Gastrocnemius medialis (tissue), 4 donors: ENCODE data around the gene LSAMP. TPM values are rescaled to one million over a fixed set of nuclear protein-coding genes. Genes with fewer than 3 reads are reported as not detected.

ENCODE experiments used
- ATAC-seq, 2 donors: fragments of 150-250 bp; one replicate each; pipeline ENCODE4 v1.9.1; 2016
- DNase-seq, 2 donors: peaks; one replicate each; pipeline ENCODE4 v3.0.0-alpha.2; 2019
- H3K27ac ChIP-seq, 4 donors: fragments of 200-600 bp; sonication (generic); 1 replicate in 1 of 4; 2 replicates in 3 of 4; pipeline ENCODE4 v1.5.1; 2016 to 2018; ENCODE audit warnings: mild to moderate bottlenecking in 2 of 4, moderate library complexity in 1 of 4
- H3K27me3 ChIP-seq, 3 donors: fragments of 200-600 bp; sonication (generic) in 2 of 3; 1 replicate in 1 of 3; 2 replicates in 2 of 3; pipeline versions ENCODE4 v1.5.1 to v1.6.0; 2016 to 2019; ENCODE audit warnings: mild to moderate bottlenecking in 1 of 3, moderate library complexity in 1 of 3
- H3K36me3 ChIP-seq, 2 donors: fragments of 200-600 bp; sonication (generic) in 1 of 2; one replicate each; pipeline ENCODE4 v1.5.1; 2017 to 2018
- H3K4me1 ChIP-seq, 2 donors: fragments of 200-600 bp; sonication (generic) in 1 of 2; one replicate each; pipeline ENCODE4 v1.5.1; 2016 to 2017; ENCODE audit warnings: mild to moderate bottlenecking in 2 of 2
- H3K4me3 ChIP-seq, 4 donors: fragments of 200-600 bp; sonication (generic) in 3 of 4; 1 replicate in 1 of 4; 2 replicates in 3 of 4; pipeline ENCODE4 v1.5.1; 2016 to 2019; ENCODE audit warnings: mild to moderate bottlenecking in 2 of 4
- H3K9me3 ChIP-seq, 3 donors: fragments of 200-600 bp; sonication (generic) in 2 of 3; 1 replicate in 1 of 3; 2 replicates in 2 of 3; pipeline ENCODE4 v1.5.1; 2016 to 2019
- POLR2A ChIP-seq, 2 donors: fragments of 450-650 bp; IDR thresholded peaks; one replicate each; pipeline ENCODE4 v1.6.1; 2017; ENCODE audit warnings: antibody characterized with exemption in 2 of 2, mild to moderate bottlenecking in 2 of 2, moderate library complexity in 2 of 2
- in situ Hi-C, 4 donors: fragments of 200-750 bp; cut with MboI; loops; one replicate each; pipeline versions ENCODE4 v1.15.0 to v1.8.0; 2017; ENCODE audit warnings: low sequenced_read_pairs in 4 of 4
- intact Hi-C: fragments of 100-400 bp; cut with DNase I; formaldehyde crosslinking; loops from one replicate; pipeline ENCODE4 v1.15.1; 2023; ENCODE audit warnings: low total_unique reads
- total RNA-seq, 4 donors: library from RNA; depleted of rRNA; stranded (reverse); fragments of >200 nt; gene quantifications; one replicate each; pipeline versions ENCODE4 v1.1.0 to v1.2.3, GENCODE V29; 2016
- TF ChIP-seq, protein P1 (sequence below), 5 experiments: fragments of 450-650 bp in 3 of 5; fragments of 200-600 bp in 2 of 5; sonication (generic) in 2 of 5; IDR thresholded peaks in 4 of 5; conservative IDR thresholded peaks in 1 of 5; 1 replicate in 4 of 5; 2 replicates in 1 of 5; pipeline ENCODE4 v1.5.1; 2016 to 2019; ENCODE audit warnings: antibody characterized with exemption in 5 of 5, mild to moderate bottlenecking in 3 of 5, moderate library complexity in 3 of 5

Gene LSAMP
- total RNA-seq, 4 donors from 2014 or later = 0.07 to 0.10 TPM; not detected in 2

GRCh38 chr3:115860766-115861165 lies 584.5 kb downstream of the LSAMP start:
- TF ChIP-seq POLR2A (IDR thresholded peaks at IDR 0.05) = no peak
- TF ChIP-seq, protein P1, sequence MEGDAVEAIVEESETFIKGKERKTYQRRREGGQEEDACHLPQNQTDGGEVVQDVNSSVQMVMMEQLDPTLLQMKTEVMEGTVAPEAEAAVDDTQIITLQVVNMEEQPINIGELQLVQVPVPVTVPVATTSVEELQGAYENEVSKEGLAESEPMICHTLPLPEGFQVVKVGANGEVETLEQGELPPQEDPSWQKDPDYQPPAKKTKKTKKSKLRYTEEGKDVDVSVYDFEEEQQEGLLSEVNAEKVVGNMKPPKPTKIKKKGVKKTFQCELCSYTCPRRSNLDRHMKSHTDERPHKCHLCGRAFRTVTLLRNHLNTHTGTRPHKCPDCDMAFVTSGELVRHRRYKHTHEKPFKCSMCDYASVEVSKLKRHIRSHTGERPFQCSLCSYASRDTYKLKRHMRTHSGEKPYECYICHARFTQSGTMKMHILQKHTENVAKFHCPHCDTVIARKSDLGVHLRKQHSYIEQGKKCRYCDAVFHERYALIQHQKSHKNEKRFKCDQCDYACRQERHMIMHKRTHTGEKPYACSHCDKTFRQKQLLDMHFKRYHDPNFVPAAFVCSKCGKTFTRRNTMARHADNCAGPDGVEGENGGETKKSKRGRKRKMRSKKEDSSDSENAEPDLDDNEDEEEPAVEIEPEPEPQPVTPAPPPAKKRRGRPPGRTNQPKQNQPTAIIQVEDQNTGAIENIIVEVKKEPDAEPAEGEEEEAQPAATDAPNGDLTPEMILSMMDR (IDR thresholded peaks at IDR 0.05 in 4 of 5, conservative IDR thresholded peaks at IDR 0.05 in 1 of 5) = no peak
- H3K27me3 ChIP-seq = no peaks in the 10 kb centered on the region
- in situ Hi-C loops (no loop called here), intact Hi-C loops (no loop called here)
- H3K27ac ChIP-seq = no peak overlapping the region
- DNase-seq = no peak
- H3K36me3 ChIP-seq = no peaks in the 10 kb centered on the region
- no peak for ATAC-seq
- no peak overlapping the region for H3K4me3 ChIP-seq
- H3K9me3 ChIP-seq = no peaks in the 10 kb centered on the region
- no peaks in the 10 kb centered on the region for H3K4me1 ChIP-seq

- TF ChIP-seq, protein P1 (IDR thresholded peaks at IDR 0.05 in 4 of 5, conservative IDR thresholded peaks at IDR 0.05 in 1 of 5) = no peak
- TF ChIP-seq POLR2A (IDR thresholded peaks at IDR 0.05) = no peak
- in situ Hi-C loops = no loop called here
- Histone ChIP-seq H3K9me3 (no peaks in the 10 kb centered on the region), H3K4me3 (no peak overlapping the region), H3K36me3 (no peaks in the 10 kb centered on the region), H3K27ac (no peak overlapping the region), H3K27me3 (no peaks in the 10 kb centered on the region), H3K4me1 (no peaks in the 10 kb centered on the region)
- DNase-seq (no peak), ATAC-seq (no peak)
- intact Hi-C loops = no loop called here
Observed at GRCh38 chr3:115859002-115859807, 586.1 kb downstream of the LSAMP start.

DNA sequence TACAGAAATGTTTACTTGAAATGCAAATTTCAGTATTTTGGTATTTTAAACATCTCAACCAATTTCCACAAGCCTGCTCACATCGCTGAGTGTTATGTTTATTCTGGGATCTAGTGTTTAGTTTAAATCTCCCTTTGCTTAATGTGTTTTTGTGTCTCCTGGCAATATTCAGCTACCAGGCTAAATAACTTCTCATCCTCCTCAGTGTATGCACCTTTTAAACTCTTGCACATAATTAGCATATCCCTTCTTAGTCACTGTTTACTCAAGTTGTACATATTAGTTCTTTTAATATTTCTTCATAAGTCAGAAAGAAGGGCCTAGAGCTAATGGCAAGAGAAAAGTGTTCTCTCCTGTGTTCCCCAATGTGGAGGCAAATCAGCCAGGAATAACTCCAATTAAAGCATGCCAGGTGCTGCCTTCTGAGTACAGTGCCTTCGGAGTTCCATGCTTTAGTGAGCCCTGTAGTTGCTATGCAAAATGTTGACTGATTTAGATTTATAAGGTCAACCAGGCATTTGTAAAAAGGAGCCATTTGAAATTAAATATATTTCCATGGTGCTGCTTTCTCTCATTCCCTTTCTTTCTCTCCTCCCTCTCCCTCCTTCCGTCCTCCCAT lies 587.7 kb downstream of the LSAMP start:
- ATAC-seq = no peak
- Histone ChIP-seq H3K4me3 (no peak overlapping the region), H3K27me3 (no peaks in the 10 kb centered on the region), H3K36me3 (no peaks in the 10 kb centered on the region), H3K9me3 (no peaks in the 10 kb centered on the region), H3K4me1 (no peaks in the 10 kb centered on the region), H3K27ac (no peak overlapping the region)
- no peak for DNase-seq
- intact Hi-C loops (no loop called here), in situ Hi-C loops (no loop called here)
- no peak for TF ChIP-seq POLR2A (IDR thresholded peaks at IDR 0.05)
- TF ChIP-seq, protein P1 (IDR thresholded peaks at IDR 0.05 in 4 of 5, conservative IDR thresholded peaks at IDR 0.05 in 1 of 5) = no peak

DNA sequence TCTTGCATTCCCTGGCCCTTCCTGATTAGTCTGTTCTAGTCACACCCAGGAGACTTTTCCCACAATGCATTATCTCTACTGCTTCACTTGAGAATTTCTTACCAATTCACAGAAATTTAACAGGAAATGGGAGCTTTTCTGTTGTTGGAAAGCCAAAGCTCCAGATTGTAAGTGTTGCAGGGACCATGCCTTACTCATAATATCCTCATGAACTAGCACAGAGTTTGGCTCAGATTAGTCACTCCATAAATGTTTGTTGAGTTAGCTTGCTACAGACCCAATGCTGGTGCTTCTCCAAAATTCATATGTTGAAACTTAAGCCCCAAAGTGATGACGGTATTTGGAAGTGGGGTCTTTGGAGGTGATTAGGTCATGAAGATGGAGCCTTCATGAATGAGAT lies 589.4 kb downstream of the LSAMP start:
- ATAC-seq (no peak), DNase-seq (no peak)
- TF ChIP-seq POLR2A (IDR thresholded peaks at IDR 0.05) = no peak
- TF ChIP-seq, protein P1 (IDR thresholded peaks at IDR 0.05 in 4 of 5, conservative IDR thresholded peaks at IDR 0.05 in 1 of 5) = no peak
- no peaks in the 10 kb centered on the region for H3K4me1 ChIP-seq
- no peak overlapping the region for H3K27ac ChIP-seq
- H3K4me3 ChIP-seq = no peak overlapping the region
- intact Hi-C loops (no loop called here), in situ Hi-C loops (no loop called here)
- no peaks in the 10 kb centered on the region for H3K27me3 ChIP-seq
- no peaks in the 10 kb centered on the region for H3K36me3 ChIP-seq
- H3K9me3 ChIP-seq = no peaks in the 10 kb centered on the region
